HCT116 (cell line): ENCODE data around the gene LSM12.

Experiments
- EZH2 ChIP-seq: fragments of 200-600 bp; sonication (generic); IDR thresholded peaks from 2 replicates; pipeline ENCODE4 v1.6.1; 2017; ENCODE audit warnings: antibody characterized with exemption, mixed run types
- POLR2AphosphoS5 ChIP-seq: IDR thresholded peaks from 2 replicates; pipeline ENCODE4 v1.6.1; 2011; ENCODE audit warnings: mild to moderate bottlenecking, low read depth, low read length, moderate library complexity
- SRF ChIP-seq: IDR thresholded peaks from 2 replicates; pipeline ENCODE4 v1.6.1; 2012; ENCODE audit warnings: low read depth
- YY1 ChIP-seq: IDR thresholded peaks from 2 replicates; pipeline ENCODE4 v1.6.1; 2011; ENCODE audit warnings: low read length, low read depth, moderate library complexity, mild to moderate bottlenecking; ENCODE audit not compliant: insufficient replicate concordance; ENCODE audit errors: extremely low read depth
- ZBTB33 ChIP-seq: IDR thresholded peaks from 2 replicates; pipeline ENCODE4 v1.6.1; 2011; ENCODE audit warnings: mild to moderate bottlenecking, low read length, moderate library complexity; ENCODE audit not compliant: insufficient replicate concordance; ENCODE audit errors: extremely low read depth

GRCh38 chr17:44087319-44087718, 20.8 kb upstream of the LSM12 start:
- no peak for TF ChIP-seq POLR2AphosphoS5
- TF ChIP-seq EZH2: no peak
- TF ChIP-seq SRF: no peak
- TF ChIP-seq ZBTB33: no peak
- no peak for TF ChIP-seq YY1
